HL-60/S4 treated with phorbol 12-myristate 13-acetate at 8.2 ng/mL for 4 days and 3 days (cell line): ENCODE data around the gene FOXP3.

Experiments
- in situ Hi-C: fragments of 300-500 bp; cut with MboI; formaldehyde crosslinking; loops from 2 replicates; pipeline ENCODE4 v1.15.0; 2022; ENCODE audit warnings: low sequenced_read_pairs

FOXP3 gene

DNA sequence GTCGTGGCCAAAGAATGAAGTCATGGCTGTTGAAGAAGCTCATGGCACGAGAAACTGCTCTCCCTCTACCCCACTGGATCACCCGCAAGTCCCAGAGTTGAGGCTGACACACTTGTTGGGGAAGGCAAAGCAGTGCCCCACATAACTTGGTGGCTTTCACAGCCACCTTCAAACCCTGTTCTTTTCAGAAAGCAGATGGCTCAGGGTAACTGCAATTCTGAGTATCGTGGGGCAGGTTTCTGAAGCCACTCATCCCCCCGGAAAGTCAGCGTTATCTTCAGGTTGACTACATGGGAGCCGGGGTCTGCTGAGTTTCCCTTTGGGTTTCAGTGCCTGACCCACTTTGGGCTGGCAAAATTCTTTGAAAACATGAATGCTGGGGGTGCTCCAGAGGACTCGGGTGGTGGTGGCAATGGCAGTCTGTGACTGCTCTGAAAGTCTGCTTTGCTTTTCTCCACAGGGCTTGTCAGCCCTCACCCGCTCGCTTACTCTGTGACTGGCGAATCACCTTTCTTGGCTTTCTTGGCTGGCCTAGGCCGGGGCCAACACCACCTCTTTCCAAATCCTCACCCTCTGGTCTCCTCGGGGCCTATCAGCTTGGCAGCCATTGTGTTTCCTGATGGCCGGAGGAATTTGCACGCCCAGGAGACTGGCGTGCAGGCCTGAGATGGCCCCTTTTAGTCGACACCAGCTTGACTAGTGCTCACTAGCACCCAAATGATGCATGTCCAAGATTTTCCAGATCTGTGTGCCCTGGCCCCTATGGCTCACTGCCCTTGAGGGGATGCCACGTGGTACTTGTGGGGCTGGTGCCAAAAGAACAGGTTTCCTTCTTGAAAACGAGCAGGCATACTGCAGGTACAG lies 12.4 kb upstream of the FOXP3 start:
- in situ Hi-C loops, result no loop called here

DNA sequence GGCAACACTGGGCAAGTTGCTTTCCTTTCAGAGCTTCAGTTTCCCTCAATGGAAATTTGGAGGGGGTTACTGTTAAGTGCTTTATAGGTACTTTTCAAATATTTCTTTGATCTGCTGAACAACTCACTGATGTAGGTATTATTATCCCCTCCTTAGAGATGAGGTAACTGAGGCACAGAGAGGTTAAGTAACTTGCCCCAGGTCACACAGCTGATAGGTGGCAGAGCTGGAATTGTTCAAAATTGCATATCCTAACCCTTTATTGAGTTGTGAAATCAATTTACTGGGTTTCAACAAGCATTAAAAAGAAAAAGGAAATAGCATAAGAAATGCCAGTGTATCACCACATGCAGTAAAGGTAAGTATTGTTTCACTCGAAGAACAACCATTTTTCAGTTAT lies 11.7 kb upstream of the FOXP3 start:
- in situ Hi-C loops, result no loop called here

DNA sequence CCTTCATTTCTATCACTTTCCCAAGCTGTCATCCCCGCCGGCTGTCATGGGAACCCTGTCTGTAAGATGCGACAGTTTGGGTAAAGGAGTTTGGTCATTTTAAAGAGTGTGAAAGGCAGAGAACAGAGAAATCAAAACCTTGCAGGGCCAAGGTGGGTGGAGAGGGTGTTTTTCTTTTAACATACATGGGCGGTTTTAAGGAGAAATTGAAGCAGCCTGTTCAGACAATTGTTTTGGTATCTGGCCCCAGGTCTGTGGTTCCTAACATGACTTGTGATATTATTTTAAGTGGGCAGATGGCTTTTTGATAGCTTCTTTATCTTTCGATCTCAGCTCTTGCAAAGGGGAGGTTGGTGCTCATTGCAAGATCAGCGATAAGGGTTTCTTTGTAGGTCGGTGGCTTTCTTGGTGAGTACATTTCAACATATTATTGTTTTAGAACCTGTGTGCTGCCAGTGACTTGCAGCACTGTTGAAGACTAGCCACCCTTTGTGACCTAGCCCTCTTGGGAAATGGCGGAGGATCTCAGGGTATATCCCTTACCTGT lies 8.7 kb upstream of the FOXP3 start:
- in situ Hi-C loops, result no loop called here

DNA sequence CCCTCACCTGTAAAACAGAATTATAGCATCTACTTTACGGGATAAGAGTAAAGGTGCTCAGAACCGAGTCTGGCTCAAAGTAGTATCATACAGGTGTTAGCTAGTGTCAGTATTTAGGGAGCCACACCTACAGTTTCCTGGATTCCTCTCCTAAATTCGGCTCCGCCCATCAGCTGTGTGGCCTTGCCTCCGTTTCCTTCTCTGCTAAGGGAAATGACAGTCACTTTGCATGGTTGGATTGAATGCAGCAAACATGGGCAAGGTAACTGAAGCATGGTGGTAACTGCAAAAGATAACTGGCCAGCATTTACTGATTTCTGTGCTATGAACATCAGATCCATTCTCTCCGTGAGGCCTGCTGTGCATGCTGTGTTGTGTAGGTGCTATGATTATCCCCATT lies 7.9 kb upstream of the FOXP3 start:
- in situ Hi-C loops, result no loop called here

DNA sequence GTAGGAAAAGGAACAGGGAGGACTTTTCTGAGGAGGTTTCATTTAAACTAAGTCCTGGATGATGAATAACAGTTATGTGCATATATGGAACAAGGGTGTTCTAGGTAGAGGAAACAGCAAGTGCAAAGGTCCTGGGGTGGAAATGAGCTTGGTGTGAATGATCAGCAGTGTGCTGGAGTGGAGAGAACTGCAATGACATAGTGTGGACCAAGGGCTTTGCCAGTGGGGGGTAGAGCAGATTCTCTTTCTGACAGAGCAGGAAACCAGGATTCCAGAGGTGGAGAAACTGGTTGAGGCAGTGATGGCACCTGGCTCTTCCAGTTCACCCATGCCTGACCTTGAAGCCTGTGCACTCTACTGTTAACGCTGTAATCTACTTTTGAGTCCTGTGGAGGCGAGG lies 6.8 kb upstream of the FOXP3 start:
- in situ Hi-C loops, result no loop called here

DNA sequence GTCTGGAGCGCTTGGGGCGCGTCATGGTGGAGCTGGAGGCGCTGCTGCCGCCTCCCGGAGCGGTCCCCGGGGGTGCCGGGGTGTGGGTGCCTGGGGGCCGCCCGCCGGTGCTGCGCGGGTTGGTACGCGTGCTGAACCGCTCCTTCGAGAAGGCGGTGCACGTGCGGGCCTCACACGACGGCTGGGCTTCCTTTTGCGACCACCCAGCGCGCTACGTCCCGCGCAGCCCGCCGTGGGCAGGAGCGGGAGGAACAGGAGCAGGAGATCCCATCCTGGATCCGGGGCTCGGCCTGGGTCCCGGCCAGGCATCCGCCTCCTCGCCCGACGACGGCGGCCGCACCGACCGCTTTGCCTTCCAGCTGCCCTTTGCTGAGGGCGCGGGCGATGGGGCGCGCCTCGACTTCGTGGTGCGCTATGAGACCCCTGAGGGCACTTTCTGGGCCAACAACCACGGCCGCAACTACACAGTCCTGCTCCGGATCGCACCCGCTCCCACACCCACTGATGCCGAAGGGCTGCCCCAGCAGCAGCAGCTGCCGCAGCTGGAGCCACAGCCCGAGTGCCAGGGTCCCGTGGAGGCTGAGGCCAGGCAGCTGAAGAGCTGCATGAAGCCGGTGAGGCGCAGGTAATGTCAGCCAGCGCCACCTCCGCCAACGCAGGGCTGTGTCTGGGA lies 5.9 kb upstream of the FOXP3 start:
- in situ Hi-C loops, result no loop called here

DNA sequence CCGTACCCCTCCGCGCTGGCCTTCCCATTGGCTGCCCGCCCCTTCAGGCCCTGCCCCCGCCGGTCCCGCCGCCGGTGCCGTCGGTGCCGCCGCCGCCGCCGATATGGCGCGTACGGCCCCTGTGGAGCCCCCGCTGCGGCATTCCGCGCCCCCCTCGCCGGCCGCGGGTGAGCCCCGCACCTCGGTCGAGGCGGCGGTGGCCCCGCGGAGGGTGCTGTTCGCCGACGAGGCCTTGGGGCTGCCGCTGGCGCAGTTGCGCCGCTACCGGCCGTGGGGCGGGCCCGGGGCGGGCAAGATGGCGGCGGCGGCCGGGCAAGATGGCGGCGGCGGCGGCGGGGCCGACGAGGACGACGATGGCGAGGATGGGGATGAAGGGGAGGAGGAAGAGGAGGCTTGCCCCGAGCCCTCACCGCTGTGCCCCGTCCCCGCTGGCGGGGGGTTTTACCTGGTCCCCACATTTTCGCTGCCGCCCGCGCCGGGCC lies 5.3 kb upstream of the FOXP3 start, which contains the start of gene PPP1R3F:
TSS of gene PPP1R3F (plus strand) at position 27 of the 482 bp plus-strand sequence. CDS start at position 104, 77 bp downstream.
- in situ Hi-C loops, result no loop called here

DNA sequence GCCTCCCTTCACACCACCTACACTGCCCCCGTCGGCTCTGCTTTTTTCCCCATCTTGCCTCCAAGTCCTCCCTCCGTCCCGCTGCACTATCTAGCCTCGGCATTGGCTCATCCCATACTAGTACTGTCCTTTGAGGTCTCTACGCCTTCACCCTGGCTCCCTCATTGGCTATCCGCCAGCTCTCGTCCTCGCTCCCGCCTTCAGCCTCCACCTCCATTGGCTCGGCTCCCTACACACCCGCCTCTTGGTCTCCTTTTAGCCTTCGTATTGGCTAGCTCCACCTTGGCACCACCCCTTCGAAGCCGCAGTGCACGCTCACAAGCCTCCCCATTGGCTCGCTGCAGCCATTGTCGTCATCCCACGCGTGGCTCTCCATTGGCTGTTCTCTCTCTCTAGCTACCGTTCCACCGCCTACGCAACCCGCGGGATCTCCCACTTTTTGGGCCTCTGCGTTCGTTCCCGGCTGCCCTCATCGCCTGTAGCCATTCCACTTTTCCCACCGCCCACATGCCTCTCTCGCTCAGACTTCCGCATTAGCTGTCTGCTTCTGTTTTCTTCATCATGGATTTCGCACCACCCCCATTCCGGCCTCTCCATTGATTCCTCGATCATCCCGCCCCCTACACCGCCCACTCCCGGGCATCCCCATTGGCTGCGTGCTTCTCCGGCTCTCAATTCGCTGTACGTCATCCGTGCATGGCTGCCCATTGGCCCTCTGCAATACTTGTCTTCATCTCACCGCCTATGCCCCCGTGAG lies 4.7 kb upstream of the FOXP3 start:
- in situ Hi-C loops, result no loop called here

DNA sequence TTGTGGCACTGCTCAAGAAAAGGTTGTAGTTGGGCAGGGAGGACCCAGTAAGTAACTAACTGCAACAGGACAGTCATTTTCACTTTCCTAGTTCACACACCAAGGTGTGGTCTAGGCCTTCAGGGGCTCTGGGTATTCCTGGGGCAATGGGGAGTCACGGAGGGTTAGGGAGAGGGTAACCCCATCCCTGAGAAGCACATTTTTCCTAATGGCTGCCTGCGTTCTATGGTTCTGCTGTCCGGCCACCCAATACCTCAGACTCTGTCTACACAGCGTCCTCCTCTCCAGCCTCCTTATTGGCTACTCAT lies 4.1 kb upstream of the FOXP3 start:
- in situ Hi-C loops, result no loop called here

DNA sequence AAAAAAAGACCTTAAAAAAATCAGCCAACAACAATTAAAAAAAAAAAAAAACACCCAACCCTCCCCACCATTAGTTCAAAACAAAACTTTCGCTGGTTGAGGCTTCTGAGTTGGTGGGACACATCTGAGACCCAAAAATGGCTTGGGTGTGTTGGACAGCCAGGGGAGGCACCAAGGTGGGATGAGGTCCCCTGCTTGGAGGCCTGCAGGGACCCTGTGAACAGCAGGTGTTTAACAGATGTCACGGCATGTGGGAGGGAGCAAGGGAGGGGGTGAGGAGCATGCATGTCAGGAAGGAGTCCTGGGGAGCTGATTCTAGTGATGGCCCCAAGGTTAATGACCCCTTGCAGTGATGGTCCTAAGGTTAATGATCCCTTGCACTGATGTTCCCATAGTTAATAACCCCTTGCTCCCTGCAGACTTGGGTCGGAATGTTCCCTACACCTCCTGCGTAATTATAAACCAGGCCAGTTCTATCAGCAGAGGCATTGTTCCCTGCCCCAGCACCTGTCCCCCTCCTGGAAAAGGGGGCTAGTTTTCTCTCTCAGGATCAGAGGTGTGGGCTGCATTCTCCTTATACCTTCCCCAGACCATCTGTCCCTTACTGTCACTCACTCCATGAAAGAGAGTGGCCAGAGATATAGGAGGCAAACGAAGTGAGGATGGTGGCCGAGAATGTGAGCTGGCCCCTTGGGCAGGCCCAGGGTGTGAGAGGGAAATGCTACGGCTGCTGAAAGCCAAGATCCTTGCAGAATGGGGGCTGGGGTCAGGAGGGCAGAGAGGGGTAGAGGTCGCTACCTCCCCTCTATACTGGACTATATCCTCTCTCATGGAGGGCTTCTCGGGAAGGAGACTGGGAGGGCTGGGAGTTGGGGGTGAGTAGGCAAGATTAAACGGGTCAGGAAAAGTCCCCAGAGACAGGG lies 2.3 kb upstream of the FOXP3 start:
- in situ Hi-C loops, result no loop called here

DNA sequence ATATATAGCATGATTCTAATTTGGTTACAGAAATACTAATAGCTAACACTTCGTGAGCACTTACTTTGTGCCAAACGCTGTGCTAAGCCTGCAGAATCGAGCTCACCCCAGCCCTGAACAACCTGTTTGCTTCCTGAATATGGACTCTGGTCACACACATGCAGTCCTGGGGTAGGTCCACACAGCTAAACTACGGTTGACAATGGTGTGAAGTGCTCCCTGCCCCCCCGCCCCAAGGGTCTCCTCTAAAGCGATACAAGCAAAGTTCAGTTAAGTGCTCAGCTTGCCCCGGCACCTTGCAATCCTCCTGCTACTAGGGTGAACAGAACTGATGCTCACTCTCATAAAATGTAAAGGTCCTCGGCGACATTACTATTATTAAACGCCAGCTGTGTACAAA lies 879 bp downstream of the FOXP3 start:
- in situ Hi-C loops, result no loop called here

DNA sequence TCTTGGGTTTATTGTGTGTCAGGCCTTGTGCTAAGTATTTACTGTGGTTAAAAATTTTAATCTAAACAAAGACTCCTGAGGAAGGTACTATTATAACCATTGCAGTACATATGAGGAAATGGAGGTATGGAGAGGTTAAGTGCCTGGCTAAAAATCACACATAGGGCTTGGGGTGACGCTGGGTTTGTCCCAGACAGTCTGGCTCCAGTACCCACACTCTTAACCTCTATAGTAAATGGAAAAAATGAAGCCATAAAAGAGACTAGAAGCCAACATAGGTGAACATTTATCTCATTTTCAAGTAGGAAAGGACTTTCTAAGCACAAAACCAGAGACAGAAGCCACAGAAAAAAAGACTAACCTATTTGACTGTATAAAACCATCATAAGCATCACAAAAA lies 1.9 kb downstream of the FOXP3 start:
- in situ Hi-C loops, result no loop called here

DNA sequence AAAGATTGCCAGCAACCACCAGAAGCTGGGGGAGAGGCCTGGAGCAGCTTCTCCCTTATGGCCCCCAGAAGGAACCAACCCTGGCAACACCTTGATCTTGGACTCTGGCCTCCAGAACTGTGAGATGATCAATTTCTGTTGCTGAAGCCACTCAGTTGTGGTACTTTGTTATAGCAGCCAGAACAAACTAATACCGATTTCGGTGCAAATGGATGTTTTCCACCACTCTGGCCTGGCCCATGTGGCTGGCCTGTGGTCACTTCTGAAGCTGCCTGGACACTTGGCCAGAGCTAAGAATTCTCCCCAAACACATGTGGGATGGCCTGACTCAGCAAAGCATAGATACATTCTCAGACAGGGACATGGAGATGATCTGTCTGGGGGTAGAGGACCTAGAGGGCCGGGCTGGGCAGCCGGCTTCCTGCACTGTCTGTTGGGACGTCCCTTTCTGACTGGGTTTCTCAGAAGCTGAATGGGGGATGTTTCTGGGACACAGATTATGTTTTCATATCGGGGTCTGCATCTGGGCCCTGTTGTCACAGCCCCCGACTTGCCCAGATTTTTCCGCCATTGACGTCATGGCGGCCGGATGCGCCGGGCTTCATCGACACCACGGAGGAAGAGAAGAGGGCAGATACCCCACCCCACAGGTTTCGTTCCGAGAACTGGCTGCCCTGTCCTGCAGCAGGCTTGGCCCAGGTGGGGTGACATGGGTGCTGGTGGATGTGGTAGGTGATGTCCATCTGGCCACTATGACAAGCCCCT lies 4.1 kb downstream of the FOXP3 start:
- in situ Hi-C loops, result no loop called here

DNA sequence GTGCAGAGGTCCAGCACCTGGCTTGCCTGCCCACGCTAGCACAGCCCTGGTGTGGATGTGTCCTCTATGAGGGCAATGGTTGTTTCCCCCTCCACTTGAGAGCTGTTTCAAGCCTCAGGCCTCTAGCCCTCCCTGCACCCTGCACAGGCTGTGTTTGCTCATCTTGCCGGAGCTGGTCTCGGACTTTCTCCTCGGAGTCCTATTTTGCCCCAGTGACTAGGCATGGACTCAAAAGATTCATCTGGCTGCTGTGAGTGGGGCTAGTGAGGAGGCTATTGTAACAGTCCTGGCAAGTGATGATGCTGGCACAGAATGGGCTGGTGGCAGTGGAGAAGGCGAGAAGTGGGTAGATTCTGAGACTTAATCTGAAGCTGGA lies 5.8 kb downstream of the FOXP3 start:
- in situ Hi-C loops, result no loop called here

DNA sequence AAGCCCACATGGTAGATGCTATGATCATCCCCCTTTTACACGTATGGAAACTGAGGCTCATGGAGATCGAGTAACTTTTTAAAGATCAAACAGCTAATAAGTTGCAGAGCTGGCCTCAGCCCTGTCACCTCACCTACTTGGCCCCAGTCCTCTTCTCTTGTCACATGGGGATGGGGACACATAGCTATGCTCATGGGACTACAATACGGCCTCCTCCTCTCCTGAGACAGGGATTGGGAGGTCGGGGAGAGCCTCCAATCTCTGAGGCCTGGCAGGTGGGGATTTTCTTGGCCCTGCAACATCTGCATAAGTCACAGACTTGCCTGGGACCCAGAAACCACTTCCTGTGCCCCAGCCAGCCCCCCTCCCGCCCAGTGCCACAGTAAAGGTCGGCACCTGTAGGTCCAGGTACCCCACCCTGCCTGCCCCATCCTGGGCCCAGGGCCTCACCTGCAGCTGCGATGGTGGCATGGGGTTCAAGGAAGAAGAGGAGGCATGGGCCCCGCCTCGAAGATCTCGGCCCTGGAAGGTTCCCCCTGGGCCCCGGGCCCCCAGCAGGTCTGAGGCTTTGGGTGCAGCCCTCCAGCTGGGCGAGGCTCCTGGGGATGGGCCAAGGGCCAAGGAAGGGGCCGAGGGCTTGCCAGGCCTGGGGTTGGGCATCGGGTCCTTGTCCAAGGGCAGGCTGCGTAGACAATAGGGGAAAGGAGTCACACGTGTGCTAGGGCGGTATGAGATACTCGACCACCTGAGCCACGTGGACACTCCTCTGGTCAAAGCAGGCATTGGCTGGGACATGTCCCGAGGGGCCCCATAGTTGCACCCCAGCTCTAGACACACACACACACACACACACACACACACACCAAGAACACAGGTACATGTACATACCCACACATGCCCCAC lies 6.4 kb downstream of the FOXP3 start:
- in situ Hi-C loops, result no loop called here

DNA sequence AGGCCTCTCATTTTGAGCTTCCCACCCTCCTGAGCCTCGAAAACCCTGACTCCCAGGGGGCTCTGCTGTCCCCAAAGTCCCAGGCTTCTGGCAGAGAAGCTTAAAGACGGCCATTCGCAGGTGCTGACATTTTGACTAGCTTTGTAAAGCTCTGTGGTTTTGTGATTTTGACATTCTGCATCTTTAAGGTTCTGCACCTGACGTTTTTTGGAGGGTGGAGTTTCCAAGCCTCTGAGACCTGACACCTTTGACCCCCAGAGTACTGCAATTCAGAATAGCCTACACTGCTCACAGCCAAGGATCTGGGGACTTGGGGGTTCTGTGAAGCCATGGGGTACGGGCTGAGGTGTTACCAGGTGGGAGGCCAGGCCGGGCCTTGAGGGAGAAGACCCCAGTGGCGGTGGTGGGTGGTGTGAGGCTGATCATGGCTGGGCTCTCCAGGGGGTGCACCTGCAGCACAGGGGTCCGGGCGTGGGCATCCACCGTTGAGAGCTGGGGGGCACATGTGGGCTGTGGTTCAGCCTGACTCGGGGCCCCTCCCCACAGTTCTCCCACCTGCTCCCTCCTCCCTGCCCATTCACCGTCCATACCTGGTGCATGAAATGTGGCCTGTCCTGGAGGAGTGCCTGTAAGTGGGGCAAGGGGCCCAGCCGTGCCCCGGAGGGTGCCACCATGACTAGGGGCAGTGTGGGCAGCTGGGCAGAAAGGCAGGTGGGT lies 7.3 kb downstream of the FOXP3 start:
- in situ Hi-C loops, result no loop called here

DNA sequence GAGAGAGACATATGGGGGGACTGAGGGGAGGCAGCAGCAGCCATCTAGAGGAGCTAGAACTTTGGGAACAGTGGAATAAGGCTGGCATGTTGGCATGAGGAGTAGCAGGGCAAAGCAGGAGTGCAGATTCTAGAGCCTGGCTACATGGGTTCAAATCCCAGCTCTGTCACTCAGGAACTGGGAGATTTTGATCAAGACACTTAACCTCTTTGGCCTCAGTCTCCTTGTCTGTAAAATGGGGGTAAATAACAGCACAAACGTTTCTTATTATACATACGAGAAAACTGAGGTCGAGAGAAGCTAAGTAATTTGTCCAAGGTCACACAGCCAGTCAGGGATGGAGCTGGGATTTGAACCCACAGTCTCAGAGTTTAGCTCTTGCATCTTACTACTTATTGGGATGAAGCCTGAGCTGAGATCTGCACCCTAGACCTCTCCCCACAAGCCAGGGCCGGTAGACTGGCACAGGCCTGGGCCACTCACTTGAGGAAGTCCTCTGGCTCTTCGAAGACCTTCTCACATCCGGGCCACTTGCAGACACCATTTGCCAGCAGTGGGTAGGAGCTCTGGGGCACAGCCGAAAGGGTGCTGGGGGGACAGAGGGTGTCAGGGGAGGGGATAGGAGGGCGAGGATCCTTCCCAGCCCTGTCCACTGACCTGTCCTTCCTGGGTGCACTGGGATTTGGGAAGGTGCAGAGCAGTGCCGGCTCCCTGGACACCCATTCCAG lies 8.1 kb downstream of the FOXP3 start:
- in situ Hi-C loops, result no loop called here
